Measurements from ENCODE around the gene MXRA8. TPM values are rescaled to one million over a fixed set of nuclear protein-coding genes. Genes with fewer than 3 reads are reported as not detected.
"Not testable (repeated sequence)": the region's sequence is repeated elsewhere in the genome, so short reads cannot be mapped to it uniquely, and the experiment has no call there.

Gene MXRA8
- total RNA-seq, 2 donors from 2014 or later = 8.5 to 20.7 TPM

DNA sequence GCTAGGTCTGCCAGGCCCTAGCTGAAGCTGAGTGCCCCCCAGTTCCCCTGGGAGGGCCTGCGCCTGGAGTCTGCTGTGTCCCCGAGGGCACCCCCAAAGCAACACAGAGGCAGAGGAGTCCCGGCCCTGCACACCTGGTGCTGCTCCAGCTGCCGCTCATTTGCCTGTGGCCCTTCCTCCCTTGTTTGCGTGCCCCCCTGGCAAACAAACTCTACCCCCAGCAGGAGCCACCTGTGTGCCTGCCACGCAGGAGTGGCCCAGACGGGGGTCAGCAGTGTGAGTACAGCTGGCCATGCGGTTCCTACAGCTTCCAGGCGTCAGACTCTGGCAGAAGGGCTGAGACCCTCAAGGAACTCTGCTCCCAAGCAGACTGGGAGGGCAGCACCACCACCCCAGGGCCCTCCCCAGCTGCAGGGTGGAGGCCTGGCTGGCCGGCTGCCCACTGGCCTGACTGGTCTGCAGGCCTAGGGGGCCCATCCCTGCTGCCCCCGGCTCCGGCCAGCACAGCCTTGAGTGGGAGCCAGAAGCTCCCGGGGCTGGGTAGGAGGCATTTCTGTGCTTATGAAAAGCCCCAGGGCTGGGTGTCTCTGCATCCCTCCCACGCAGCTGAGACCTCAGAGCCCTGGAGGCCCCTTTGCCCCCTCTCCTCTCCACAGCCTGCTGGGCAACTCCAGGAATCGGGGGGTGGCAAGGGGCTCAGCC lies 27.8 kb downstream of the MXRA8 start:
- intact Hi-C loops (cut with DNase I, micrococcal nuclease) = no loop called here
- no peak for DNase-seq
- no peak for ATAC-seq

DNA sequence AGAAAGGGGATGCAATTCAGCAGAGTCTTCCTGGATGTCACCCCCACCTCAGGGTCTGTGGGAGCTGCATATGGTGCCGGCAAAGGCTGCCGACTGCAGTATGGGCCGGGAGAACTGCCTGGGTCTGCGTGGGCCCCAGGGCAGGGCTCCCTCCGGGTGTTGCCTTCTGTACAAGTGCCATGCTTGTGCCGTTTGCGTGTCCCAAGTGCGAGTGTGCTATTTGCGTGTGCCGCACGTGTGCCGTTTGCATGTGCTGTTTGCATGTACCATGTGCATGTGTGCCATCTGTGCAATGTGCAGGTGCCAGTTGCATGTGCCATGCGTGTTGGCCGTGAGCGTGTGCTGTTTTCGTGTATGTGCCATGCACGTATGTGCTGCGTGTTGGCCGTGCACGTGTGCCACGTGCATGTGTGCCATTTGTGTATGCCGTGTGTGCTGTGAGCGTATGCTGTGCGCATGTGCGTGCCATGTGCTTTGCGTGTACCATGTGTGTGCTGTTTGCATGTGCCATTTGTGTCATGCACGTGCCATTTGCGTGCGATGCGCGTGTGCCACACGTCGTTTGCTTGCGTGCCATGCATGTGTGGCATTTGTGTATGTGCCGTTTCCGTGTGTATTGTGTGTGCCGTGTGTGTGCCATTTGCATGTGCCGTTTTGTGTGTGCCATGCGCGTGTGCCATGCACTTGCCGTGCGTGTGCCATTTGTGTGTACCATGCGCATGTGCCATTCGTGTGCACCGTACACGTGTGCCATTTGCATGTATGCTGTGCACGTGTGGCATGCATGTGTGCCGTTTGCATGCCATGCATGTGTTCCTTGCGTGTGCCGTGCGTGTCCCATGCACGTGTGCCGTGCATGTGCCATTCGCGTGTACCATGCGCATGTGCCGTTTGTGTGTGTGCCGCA lies 28.8 kb downstream of the MXRA8 start:
- DNase-seq = no peak
- ATAC-seq = no peak
- intact Hi-C loops (cut with DNase I, micrococcal nuclease) = no loop called here

DNA sequence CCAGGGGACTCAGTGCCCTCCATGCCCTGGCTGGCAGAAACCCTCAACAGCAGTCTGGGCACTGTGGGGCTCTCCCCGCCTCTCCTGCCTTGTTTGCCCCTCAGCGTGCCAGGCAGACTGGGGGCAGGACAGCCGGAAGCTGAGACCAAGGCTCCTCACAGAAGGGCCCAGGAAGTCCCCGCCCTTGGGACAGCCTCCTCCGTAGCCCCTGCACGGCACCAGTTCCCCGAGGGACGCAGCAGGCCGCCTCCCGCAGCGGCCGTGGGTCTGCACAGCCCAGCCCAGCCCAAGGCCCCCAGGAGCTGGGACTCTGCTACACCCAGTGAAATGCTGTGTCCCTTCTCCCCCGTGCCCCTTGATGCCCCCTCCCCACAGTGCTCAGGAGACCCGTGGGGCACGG lies 30.1 kb downstream of the MXRA8 start:
- no peak for ATAC-seq
- intact Hi-C loops (cut with DNase I, micrococcal nuclease) = no loop called here
- DNase-seq = no peak

DNA sequence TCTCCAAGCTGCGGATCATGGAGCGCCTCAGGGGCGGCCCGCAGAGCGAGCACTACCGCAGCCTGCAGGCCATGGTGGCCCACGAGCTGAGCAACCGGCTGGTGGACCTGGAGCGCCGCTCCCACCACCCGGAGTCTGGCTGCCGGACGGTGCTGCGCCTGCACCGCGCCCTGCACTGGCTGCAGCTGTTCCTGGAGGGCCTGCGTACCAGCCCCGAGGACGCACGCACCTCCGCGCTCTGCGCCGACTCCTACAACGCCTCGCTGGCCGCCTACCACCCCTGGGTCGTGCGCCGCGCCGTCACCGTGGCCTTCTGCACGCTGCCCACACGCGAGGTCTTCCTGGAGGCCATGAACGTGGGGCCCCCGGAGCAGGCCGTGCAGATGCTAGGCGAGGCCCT lies 31.1 kb downstream of the MXRA8 start:
- DNase-seq (no peak), ATAC-seq (no peak)
- intact Hi-C loops (cut with DNase I, micrococcal nuclease) = no loop called here

DNA sequence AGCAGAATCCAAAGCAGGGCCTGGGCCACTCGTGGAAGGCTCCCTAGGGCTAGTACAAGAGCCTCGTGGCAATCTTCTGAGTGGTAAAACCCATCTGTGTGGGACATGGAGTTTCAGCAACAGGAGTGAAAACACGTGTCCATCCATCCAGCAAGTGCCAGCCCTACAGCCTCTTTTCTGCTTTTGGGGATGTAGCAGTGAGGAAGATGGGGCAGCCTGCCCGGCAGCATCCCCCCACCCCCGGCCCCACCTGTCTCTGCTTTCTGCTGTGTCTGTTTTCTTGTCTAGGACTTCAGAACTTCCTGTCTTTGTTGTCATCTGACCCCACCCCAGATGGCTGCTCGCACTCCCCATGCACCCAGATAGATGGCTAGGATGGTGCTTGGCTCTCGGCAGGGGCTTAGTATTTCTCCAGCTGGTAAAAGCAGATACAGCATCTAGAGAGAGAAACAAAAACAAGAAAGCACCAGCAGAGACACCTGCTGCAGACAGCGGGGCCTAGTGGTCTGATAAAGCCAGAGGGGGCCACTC lies 32.2 kb downstream of the MXRA8 start:
- ATAC-seq (no peak), DNase-seq (no peak)
- intact Hi-C loops (cut with DNase I, micrococcal nuclease) = no loop called here

DNA sequence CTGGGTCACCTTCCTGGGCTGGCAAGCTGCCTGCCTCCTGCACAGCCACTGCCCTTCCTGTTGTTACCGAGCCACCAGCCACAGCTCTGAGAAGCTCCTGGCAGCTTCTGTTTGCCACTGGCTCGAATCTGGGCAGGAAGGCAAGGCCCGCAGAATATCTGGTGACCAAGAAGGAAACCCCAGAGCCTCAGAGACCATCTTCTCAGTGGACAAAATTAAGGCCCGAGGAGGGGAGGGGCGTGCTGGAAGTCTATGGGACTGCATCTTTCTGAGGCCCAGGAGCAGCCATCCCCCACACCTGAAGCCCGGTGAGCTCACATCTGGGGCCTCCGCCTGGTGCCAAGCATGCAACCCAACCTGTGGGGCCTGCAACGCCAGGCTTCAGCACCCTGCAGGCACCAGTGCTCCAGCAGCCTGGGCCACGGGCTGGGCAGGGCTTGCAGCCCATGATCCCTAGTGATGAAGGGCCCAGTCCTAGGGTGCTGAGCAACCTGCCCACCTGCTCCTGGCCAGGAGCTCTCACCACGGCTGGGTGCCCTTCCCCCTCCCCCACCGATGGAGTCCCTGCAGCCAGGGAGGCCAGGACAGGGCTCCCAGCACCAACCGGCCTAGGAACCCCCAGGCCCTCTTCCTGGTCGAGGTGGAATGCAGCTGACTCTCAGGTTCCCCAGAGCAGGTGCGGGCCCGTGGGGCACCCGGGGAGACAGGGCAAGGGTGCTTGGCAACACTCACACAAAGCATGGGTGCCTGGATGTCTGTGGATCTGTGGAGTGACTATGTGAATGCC lies 32.9 kb downstream of the MXRA8 start:
- intact Hi-C loops (cut with DNase I, micrococcal nuclease) = no loop called here
- ATAC-seq = peak; percentile 65
- peak; percentile 71 for DNase-seq

DNA sequence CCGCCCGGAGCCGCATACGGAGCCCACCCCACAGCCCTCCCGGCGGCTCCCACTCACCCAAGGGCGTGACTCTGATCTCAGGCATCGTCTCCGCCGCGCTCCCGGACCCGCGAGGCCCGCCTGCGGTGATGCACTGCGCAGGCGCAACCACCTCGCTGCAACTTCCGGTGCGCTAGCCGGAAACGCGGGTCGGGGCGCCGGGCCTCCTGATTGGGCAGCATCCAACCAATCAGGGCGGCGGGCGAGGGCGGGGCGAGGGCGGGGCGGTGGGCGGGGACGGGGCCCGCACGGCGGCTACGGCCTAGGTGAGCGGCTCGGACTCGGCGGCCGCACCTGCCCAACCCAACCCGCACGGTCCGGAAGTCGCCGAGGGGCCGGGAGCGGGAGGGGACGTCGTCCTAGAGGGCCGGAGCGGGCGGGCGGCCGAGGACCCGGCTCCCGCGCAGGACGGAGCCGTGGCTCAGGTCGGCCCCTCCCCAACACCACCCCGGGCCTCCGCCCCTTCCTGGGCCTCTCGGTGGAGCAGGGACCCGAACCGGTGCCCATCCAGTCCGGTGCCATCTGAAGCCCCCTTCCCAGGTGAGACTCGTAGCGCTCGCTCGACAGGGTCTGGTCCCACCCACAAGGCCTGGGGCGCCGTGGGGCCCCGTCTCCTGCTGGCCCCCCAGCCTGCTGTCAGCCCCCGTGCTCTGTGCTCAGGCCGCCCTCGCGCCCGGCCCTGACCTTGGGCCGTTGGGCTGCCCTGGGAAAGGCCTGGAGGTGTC lies 33.6 kb downstream of the MXRA8 start, which contains the start of the genes CPTP and INTS11:
Gene CPTP, plus strand, starts transcription at position 279 of the 764 bp plus-strand sequence. CDS start 2,109 bp downstream, outside the sequence.
Gene INTS11, minus strand, starts transcription at position 137 of the 764 bp plus-strand sequence. Its CDS starts 52 bp downstream, at position 85.
- ATAC-seq (peak; percentile 85), DNase-seq (peak; percentile 93 to 96)
- intact Hi-C loops (cut with DNase I, micrococcal nuclease) = no loop called here

DNA sequence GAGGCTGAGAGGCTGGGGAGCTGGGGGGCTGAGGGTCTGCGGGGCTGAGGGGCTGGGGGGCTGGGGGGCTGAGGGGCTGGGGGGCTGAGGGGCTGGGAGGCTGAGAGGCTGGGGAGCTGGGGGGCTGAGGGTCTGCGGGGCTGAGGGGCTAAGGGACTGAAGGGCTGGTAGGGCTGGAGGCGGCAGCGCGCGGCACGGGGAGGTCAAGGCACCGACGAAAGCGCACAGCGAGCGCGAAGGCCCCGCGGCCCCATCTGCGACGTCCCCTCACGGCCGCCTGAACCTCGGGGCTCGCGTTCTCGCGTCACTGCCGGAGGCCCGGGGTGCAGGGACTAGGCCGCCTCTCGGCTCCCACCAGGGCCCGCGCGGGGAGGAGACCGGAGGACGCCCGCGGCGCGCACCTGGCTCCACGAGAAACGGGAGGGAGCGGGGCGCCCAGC lies 34.3 kb downstream of the MXRA8 start:
- ATAC-seq (no peak), DNase-seq (no peak)
- intact Hi-C loops (cut with DNase I, micrococcal nuclease) = no loop called here

DNA sequence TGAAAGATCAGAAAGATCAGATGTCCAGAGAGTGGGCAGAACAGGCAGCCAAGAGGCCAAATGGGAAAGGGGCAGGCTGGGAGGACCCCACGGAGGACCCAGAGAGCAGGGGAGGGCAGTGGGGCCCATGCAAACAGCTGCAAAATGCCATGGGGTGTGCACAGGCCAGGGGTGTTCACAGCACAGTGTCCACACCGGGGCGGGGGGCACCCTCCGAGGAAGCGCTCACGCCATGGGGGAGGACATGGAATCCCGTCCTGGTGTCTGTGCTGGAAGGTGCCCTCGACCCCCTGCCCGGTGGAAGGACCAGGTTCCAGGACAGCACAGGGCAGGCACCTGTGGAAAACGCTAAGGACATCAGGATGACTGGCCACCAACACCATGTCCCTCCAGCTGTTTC lies 35.4 kb downstream of the MXRA8 start:
- intact Hi-C loops (cut with DNase I, micrococcal nuclease) = no loop called here
- DNase-seq (no peak), ATAC-seq (no peak)

DNA sequence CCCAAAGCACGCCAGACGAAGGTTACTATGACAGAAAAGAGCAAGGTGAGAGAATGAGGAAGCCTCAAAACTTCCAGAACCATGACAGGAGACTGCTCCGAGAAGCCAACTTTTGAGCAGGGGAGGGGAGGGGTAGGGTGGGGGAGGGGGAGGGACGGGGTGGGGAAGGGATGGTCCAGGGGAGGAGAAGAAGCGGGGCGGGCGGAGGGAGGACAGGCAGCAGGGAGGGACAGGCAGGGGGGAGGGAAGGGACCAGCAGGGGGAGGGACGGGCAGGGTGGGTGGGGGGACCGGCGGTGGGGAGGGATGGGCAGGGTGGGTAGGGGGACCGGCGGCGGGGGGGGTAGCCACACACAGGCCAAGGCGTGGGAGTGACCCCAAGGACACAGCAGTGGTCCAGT lies 35.9 kb downstream of the MXRA8 start:
- intact Hi-C loops (cut with DNase I, micrococcal nuclease) = no loop called here
- DNase-seq = no peak
- no peak for ATAC-seq

DNA sequence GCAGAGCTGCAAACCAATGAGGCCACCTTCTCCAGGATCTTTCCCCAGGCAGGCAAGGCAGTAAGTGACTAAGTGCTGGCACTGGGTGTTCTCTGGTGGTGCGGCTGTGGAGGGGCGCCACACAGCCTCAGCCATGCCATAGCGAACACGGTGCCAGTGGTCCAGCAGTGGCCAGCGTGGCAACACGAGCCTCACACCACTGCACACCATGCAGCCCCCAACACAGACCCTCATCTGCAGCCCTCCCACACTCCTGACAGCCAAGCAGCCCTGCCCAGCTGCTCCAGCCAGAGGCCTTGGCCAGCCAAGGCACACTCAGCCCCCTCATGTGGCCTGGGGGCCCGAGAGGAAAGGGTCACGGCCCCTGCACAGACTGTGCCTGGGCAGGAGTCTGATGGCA lies 36.9 kb downstream of the MXRA8 start:
- ATAC-seq (no peak), DNase-seq (no peak)
- intact Hi-C loops (cut with DNase I, micrococcal nuclease) = no loop called here

DNA sequence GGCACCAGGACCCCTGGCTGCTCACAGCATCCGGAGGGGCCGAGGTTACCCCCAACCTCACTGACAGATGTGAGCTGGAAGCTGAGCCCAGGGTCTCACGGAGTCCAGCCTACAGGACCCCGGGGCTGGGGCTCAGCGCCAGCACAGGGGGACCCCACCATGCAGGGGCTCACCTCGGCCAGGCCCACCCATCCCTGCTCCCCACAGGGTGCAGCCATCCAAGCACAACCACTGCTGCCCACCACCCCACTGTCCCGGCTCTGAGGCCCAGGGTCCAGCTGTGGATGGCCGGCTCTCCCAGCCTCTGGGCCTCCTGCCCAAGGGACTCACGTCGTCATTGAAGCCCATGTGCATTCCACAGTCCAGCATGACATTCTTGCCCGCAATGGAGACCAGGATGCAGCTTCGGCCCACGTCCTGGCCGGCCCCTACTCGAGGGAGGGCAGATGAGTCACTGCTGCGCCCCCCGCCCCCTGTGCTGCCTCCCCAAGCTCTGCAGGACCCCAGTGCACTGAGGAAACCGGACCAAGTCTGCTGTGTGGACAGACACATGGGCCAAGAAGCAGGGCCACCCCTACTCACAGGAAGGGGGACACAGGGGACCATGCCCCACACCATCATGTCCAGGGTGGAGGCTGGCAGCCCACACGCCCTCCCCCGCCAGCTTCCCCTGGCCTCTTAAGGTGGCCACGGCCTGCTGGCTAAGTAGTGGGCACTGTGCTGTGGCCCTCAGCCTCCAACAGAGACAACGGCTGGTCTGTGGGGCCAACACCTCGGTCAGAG lies 37.5 kb downstream of the MXRA8 start:
- intact Hi-C loops (cut with DNase I, micrococcal nuclease) = no loop called here
- DNase-seq (no peak), ATAC-seq (no peak)

DNA sequence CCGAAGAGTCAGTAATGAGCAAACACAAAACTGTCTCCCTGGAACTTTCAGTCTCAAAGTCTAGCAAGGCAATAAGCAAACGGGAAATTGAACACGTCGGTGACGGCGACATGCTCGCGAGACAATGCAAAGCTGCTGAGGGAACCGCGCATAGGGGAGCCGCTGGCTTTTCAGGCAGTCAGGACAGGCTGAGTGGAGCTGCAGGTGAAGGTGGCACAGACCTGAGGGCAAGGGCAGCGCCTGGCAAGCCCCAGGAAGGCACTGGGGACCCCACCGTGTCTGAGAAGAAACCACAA lies 38.8 kb downstream of the MXRA8 start:
- intact Hi-C loops (cut with DNase I, micrococcal nuclease) = no loop called here
- no peak for ATAC-seq

DNA sequence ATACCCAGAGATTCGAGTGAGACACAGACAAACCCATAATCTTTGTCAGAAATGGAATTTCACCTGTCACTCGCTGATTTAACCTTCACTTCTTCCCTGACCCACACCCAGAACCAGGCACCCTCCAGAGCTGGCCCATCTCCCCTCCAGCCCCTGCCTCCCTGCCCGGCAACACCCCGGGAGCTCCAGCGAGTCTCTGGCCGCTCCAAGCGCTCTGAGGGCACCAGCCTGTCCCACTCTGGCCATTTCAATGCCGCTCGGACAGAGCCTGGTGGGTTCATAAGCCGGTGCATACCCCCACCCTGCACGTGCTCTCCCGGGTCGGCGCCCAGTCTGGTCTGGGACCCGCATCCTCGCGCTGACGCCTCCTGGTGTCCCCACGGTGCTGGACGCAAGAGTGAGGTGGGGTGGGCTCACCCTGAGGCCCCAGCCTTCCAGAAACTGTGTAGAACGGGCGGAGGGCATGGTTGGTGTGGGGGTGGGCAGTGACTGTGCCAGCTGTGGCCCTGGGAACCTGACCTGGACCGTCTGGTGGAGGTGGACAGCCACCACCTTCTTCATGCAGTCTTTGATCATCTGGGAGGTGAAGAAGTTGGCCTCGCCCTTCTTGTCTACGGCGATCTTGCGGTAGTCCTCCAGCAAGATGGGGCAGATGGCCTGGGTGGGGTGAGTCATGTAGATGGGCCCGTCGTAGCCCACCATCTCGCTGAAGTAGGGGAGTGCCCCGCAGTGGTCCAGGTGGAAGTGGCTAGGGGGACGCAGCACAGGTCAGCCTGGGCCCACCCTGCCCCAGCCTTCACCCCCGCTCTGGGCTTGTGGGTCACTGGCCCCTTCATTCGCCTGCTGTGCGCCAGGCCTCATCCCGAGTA lies 39.3 kb downstream of the MXRA8 start:
- DNase-seq (no peak), ATAC-seq (no peak)
- intact Hi-C loops (cut with DNase I, micrococcal nuclease) = no loop called here

More for the DNA sequence above, 38.8 kb downstream of the MXRA8 start:
- DNase-seq = no peak

DNA sequence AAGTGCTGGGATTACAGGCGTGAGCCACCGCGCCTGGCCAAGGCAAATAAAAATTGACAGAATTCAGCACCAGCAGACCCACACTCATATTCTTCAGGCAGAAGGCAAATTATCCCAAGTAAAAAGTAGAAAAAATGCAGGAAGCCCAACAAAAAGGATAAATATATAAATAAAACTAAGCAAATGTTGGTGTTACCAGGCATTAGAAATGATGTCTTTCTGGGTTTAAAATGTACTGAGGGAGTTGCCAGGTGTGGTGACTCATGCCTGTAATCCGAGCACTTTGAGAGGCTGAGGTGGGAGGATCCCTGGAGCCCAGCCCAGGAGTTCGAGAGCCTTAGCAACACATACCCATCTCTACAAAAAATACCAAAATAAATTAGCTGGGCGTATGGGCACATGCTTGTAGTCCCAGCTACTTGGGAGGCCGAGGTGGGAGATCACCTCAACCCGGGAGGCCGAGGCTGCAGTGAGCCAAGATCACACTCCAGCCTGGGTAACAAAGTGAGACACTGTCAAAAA lies 40.2 kb downstream of the MXRA8 start:
- peak; percentile 79 for ATAC-seq
- DNase-seq = peak; percentile 67 to 80
- intact Hi-C loops (cut with DNase I, micrococcal nuclease) = no loop called here

DNA sequence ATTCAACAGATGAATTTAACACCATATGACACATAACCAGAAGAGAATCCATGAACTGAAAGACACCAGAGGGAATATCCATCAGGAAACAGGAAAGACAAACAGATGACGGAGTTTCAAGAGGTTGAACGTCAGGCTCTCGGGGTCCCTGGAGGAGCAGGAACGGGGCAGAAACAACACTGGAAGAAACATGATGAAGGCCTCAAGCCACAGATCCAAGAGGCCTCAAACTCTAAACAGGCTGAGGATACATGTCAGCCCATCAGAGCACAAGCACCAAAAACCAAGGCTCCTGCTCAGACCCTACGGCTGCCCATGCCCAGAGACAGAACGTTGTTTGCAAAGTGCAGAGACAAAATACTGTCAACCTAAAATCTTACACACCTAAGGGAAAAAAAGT lies 40.9 kb downstream of the MXRA8 start:
- DNase-seq (no peak), ATAC-seq (no peak)
- intact Hi-C loops (cut with DNase I, micrococcal nuclease) = no loop called here

DNA sequence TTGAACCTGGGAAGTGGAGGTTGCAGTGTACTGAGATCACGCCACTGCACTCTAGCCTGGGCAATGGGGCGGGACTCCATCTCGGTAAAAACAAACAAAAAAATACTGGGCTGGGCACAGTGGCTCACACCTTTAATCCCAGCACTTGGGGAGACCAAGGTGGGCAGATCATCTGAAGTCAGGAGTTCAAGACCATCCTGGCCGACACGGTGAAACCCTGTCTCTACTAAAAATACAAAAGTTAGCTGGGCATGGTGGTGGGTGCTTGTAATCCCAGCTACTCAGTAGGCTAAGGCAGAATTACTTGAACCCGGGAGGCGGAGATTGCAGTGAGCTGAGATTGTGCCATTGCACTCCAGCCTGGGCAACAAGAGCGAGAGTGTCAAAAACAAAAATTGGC lies 42.2 kb downstream of the MXRA8 start:
- intact Hi-C loops (cut with DNase I, micrococcal nuclease); ATAC-seq; DNase-seq: not testable (repeated sequence)
